HEK293 (cell line): ENCODE data around the gene C5orf47.
A peak's percentile ranks its signal among the peaks of the same experiment; 100 is the strongest.

Experiments used
- CTCF ChIA-PET: fragments of 350-600 bp; formaldehyde crosslinking; extraction: SDS; loops from one replicate; lab custom pipeline; 2021; ENCODE audit warnings: antibody characterized with exemption; lab: Yijun Ruan, JAX
- POLR2A ChIA-PET: fragments of 300-600 bp; formaldehyde crosslinking; extraction: SDS; loops from one replicate; lab custom pipeline; 2020; ENCODE audit warnings: antibody characterized with exemption, inconsistent platforms; lab: Yijun Ruan, JAX
- H3K27ac ChIP-seq: fragments of 200-500 bp; sonication (Bioruptor generic); 2 replicates; pipeline ENCODE4 v1.5.1; 2014; ENCODE audit warnings: low read depth, low read length, control low read depth, inconsistent platforms; ENCODE audit errors: extremely low read depth
- H3K36me3 ChIP-seq, 2 experiments: fragments of 200-500 bp in 1 of 2; sonication (Bioruptor generic) in 1 of 2; 1 replicate in 1 of 2; 2 replicates in 1 of 2; pipeline ENCODE4 v1.5.1; 2014 to 2017; ENCODE audit warnings: inconsistent platforms in 2 of 2, low read length in 2 of 2; ENCODE audit not compliant: control insufficient read depth in 2 of 2, insufficient read depth in 1 of 2
- H3K4me1 ChIP-seq: fragments of 200-500 bp; sonication (Bioruptor generic); 2 replicates; pipeline ENCODE4 v1.5.1; 2014; ENCODE audit warnings: mild to moderate bottlenecking, low read length, inconsistent platforms; ENCODE audit not compliant: control insufficient read depth, insufficient read depth
- H3K4me3 ChIP-seq: 2 replicates; pipeline ENCODE4 v1.5.1; 2011; ENCODE audit warnings: low read depth, mild to moderate bottlenecking, control low read depth, low read length, moderate library complexity
- H3K9me3 ChIP-seq: fragments of 200-500 bp; sonication (Bioruptor generic); 2 replicates; pipeline ENCODE4 v1.5.1; 2014; ENCODE audit warnings: low read depth, low read length, inconsistent platforms; ENCODE audit not compliant: control insufficient read depth, insufficient read depth
- EGR2 ChIP-seq: fragments of 450-650 bp; formaldehyde crosslinking; IDR thresholded peaks from 2 replicates; pipeline ENCODE4 v1.5.1; 2016; ENCODE audit warnings: low read depth, missing biosample characterization, missing genetic modification characterization
- KLF7 ChIP-seq: fragments of 450-650 bp; formaldehyde crosslinking; IDR thresholded peaks from 2 replicates; pipeline ENCODE4 v1.5.1; 2016; ENCODE audit warnings: missing biosample characterization, missing genetic modification characterization, borderline replicate concordance
- MYNN ChIP-seq: fragments of 450-650 bp; formaldehyde crosslinking; IDR thresholded peaks from 2 replicates; pipeline ENCODE4 v1.5.1; 2016; ENCODE audit warnings: missing biosample characterization, missing genetic modification characterization, borderline replicate concordance
- OVOL3 ChIP-seq: fragments of 450-650 bp; formaldehyde crosslinking; IDR thresholded peaks from 2 replicates; pipeline ENCODE4 v1.5.1; 2016; ENCODE audit warnings: missing biosample characterization, missing genetic modification characterization
- SETDB1 ChIP-seq: IDR thresholded peaks from one replicate; pipeline ENCODE4 v1.6.1; 2017; ENCODE audit warnings: mild to moderate bottlenecking, low read length, moderate library complexity, mixed read lengths; ENCODE audit not compliant: insufficient read length
- ZBTB10 ChIP-seq: fragments of 450-650 bp; formaldehyde crosslinking; IDR thresholded peaks from 2 replicates; pipeline ENCODE4 v1.5.1; 2016; ENCODE audit warnings: missing biosample characterization, missing genetic modification characterization
- ZBTB20 ChIP-seq: fragments of 450-650 bp; formaldehyde crosslinking; IDR thresholded peaks from 2 replicates; pipeline ENCODE4 v1.5.1; 2016; ENCODE audit warnings: missing biosample characterization, missing genetic modification characterization
- ZBTB8A ChIP-seq: fragments of 450-650 bp; formaldehyde crosslinking; IDR thresholded peaks from 2 replicates; pipeline ENCODE4 v1.5.1; 2016; ENCODE audit warnings: missing biosample characterization, missing genetic modification characterization
- ZNF146 ChIP-seq: fragments of 450-650 bp; formaldehyde crosslinking; IDR thresholded peaks from 2 replicates; pipeline ENCODE4 v1.5.1; 2016; ENCODE audit warnings: missing biosample characterization, missing genetic modification characterization
- ZNF19 ChIP-seq: fragments of 450-650 bp; formaldehyde crosslinking; IDR thresholded peaks from 2 replicates; pipeline ENCODE4; 2016; ENCODE audit warnings: missing biosample characterization, missing genetic modification characterization, low read depth
- ZNF335 ChIP-seq: fragments of 450-650 bp; formaldehyde crosslinking; conservative IDR thresholded peaks from 2 replicates; pipeline ENCODE4 v1.5.1; 2016; ENCODE audit warnings: missing biosample characterization, missing genetic modification characterization
- ZNF366 ChIP-seq: fragments of 450-650 bp; formaldehyde crosslinking; conservative IDR thresholded peaks from 2 replicates; pipeline ENCODE4 v1.5.1; 2016; ENCODE audit warnings: missing biosample characterization, missing genetic modification characterization
- ZNF561 ChIP-seq: fragments of 450-650 bp; IDR thresholded peaks from 2 replicates; pipeline ENCODE4 v1.5.1; 2018; ENCODE audit warnings: missing biosample characterization, missing genetic modification characterization, borderline replicate concordance
- ZNF623 ChIP-seq: fragments of 450-650 bp; formaldehyde crosslinking; IDR thresholded peaks from 2 replicates; pipeline ENCODE4 v1.5.1; 2016; ENCODE audit warnings: missing biosample characterization, missing genetic modification characterization
- TF ChIP-seq, protein P1 (sequence below): fragments of 450-650 bp; formaldehyde crosslinking; IDR thresholded peaks from 2 replicates; pipeline ENCODE4 v1.5.1; 2016; ENCODE audit warnings: missing biosample characterization, missing genetic modification characterization
- TF ChIP-seq, protein P2 (sequence below): fragments of 450-650 bp; formaldehyde crosslinking; IDR thresholded peaks from 2 replicates; pipeline ENCODE4 v1.5.1; 2016; ENCODE audit warnings: missing biosample characterization, missing genetic modification characterization
- TF ChIP-seq, protein P3 (sequence below): sonication (generic); formaldehyde crosslinking; IDR thresholded peaks from 2 replicates; pipeline ENCODE4 v1.8.1; 2022; ENCODE audit warnings: mild to moderate bottlenecking, moderate library complexity, missing genetic modification reagents

C5orf47 gene

GRCh38 chr5:173969167-173970049 is 19.6 kb upstream of the C5orf47 start:
- no peaks in the 10 kb centered on the region for H3K4me1 ChIP-seq
- H3K36me3 ChIP-seq, result no peaks in the 10 kb centered on the region
- H3K4me3 ChIP-seq, result no peak overlapping the region
- CTCF ChIA-PET, result interaction anchor here (0.6 to 1.0 kb wide), 3 partner anchors 45 to 988 kb away, joined by 3 to 4 read pairs (median 3); no protein-coding TSS in a partner anchor
- no peak overlapping the region for H3K27ac ChIP-seq
- TF ChIP-seq ZNF366 (tag by site-specific recombination) (no peak), EGR2 (tag by site-specific recombination) (0 out of 2 replicates have a peak, but pooled peaks have one; percentile 0), ZNF335 (tag by site-specific recombination) (peak; percentile 46; the same call in 1 of the 2 replicates), ZBTB20 (tag by site-specific recombination) (peak; percentile 25; the same call in 1 of the 2 replicates)
- no peaks in the 10 kb centered on the region for H3K9me3 ChIP-seq
- POLR2A ChIA-PET, result no interaction called here

DNA sequence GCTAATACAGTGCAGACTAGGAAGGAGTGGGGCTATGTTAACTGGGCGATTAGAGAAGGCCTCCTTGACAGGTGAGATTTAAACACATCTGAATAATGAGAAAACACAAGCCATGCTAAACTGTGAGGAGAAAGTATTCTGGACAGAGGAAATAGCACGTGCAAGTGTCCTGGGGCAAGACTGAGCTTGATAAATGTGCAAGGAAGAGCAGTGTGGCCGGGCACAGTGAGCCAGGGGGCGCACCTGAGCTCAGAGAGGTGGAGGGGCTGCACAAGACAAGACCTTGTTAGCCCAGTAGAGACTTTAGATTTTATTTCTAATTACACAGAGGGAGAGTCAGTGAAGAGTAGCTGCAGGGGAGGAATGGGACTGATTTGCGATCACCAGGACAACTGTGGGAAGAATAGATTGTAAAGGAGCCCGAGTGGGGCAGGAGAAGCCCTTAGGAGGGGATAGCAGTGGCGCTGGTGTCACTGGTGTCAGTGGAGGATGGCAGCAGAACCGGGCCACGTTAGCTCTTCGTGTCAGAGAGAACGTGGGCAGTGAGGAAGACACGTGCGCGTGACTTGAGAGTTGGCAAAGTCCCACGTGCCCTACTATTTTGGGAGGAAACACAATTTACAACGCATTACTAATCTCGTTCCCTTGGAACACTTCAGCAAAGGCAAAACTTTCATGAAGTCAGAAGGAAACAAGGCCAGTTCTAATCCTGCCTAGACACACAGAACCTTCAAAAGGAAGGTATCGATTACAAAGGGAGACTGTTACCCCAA is 17.9 kb upstream of the C5orf47 start:
- TF ChIP-seq OVOL3 (tag by site-specific recombination) (no peak), SETDB1 (no peak), ZBTB10 (tag by site-specific recombination) (no peak), ZNF561 (tag by site-specific recombination) (no peak), ZBTB8A (tag by site-specific recombination) (no peak), ZNF335 (tag by site-specific recombination) (no peak), ZNF146 (tag by site-specific recombination) (no peak), ZNF623 (peak; percentile 93), MYNN (tag by site-specific recombination) (no peak), EGR2 (tag by site-specific recombination) (no peak), KLF7 (tag by site-specific recombination) (no peak), ZNF19 (tag by site-specific recombination) (no peak)
- TF ChIP-seq, protein P1, sequence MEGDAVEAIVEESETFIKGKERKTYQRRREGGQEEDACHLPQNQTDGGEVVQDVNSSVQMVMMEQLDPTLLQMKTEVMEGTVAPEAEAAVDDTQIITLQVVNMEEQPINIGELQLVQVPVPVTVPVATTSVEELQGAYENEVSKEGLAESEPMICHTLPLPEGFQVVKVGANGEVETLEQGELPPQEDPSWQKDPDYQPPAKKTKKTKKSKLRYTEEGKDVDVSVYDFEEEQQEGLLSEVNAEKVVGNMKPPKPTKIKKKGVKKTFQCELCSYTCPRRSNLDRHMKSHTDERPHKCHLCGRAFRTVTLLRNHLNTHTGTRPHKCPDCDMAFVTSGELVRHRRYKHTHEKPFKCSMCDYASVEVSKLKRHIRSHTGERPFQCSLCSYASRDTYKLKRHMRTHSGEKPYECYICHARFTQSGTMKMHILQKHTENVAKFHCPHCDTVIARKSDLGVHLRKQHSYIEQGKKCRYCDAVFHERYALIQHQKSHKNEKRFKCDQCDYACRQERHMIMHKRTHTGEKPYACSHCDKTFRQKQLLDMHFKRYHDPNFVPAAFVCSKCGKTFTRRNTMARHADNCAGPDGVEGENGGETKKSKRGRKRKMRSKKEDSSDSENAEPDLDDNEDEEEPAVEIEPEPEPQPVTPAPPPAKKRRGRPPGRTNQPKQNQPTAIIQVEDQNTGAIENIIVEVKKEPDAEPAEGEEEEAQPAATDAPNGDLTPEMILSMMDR (tag by site-specific recombination), result peak; percentile 25; the same call in 1 of the 2 replicates
- TF ChIP-seq, protein P2, sequence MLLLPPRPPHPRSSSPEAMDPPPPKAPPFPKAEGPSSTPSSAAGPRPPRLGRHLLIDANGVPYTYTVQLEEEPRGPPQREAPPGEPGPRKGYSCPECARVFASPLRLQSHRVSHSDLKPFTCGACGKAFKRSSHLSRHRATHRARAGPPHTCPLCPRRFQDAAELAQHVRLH (tag by site-specific recombination), result peak; percentile 37; the same call in 1 of the 2 replicates
- TF ChIP-seq, protein P3, sequence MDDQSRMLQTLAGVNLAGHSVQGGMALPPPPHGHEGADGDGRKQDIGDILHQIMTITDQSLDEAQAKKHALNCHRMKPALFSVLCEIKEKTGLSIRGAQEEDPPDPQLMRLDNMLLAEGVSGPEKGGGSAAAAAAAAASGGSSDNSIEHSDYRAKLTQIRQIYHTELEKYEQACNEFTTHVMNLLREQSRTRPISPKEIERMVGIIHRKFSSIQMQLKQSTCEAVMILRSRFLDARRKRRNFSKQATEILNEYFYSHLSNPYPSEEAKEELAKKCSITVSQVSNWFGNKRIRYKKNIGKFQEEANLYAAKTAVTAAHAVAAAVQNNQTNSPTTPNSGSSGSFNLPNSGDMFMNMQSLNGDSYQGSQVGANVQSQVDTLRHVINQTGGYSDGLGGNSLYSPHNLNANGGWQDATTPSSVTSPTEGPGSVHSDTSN, result no peak
- H3K27ac ChIP-seq, result no peak overlapping the region
- no peak overlapping the region for H3K4me3 ChIP-seq
- POLR2A ChIA-PET, result interaction anchor here (1.2 kb wide), 1 partner anchor 354 kb away, joined by 3 read pairs; the partner anchor contains the start of gene BOD1
- no peaks in the 10 kb centered on the region for H3K9me3 ChIP-seq
- H3K36me3 ChIP-seq, result no peaks in the 10 kb centered on the region
- H3K4me1 ChIP-seq, result no peaks in the 10 kb centered on the region
- CTCF ChIA-PET, result interaction anchor here (0.6 to 5.2 kb wide), 9 partner anchors 10 to 461 kb away, joined by 3 to 94 read pairs (median 4); partner anchors contain the start of gene BOD1
